PC-3 (cell line): Measurements from ENCODE around the gene POLR2H.

ENCODE experiments used
- CTCF ChIP-seq: fragments of 300-600 bp; sonication (generic); conservative IDR thresholded peaks from 2 replicates; pipeline ENCODE4 v1.5.1; 2017; ENCODE audit warnings: antibody characterized with exemption, low read depth, mild to moderate bottlenecking, low read length
- EZH2 ChIP-seq: fragments of 300-600 bp; sonication (generic); IDR thresholded peaks from one replicate; pipeline ENCODE4 v1.6.1; 2017; ENCODE audit warnings: antibody characterized with exemption, mild to moderate bottlenecking, low read length; ENCODE audit not compliant: unreplicated experiment
- EZH2phosphoT487 ChIP-seq: fragments of 300-600 bp; sonication (generic); IDR thresholded peaks from 2 replicates; pipeline ENCODE4 v1.6.1; 2018; ENCODE audit warnings: mild to moderate bottlenecking, antibody characterized with exemption, low read length, borderline replicate concordance

GRCh38 chr3:184414418-184415202 lies 53.1 kb downstream of the POLR2H start:
- TF ChIP-seq EZH2 (no peak), CTCF (no peak), EZH2phosphoT487 (no peak)
